ENCODE measurements around the gene GRIK4.

GRIK4 gene

GRCh38 chr11:120540744-120541465 is 29.4 kb downstream of the GRIK4 start:
- ChIA-PET POLR2A (no interaction called here), CTCF (interaction anchor here (1.1 to 1.9 kb wide), 4 partner anchors 27 to 571 kb away, joined by 3 to 6 read pairs (median 6); partner anchors contain the start of gene GRIK4)
- H3K4me3 ChIP-seq (ENCODE audit: low read depth, low read length): no peak overlapping the region
- DNase-seq (ENCODE audit: low read depth, low spot score): no peak
- TF ChIP-seq, protein P1, sequence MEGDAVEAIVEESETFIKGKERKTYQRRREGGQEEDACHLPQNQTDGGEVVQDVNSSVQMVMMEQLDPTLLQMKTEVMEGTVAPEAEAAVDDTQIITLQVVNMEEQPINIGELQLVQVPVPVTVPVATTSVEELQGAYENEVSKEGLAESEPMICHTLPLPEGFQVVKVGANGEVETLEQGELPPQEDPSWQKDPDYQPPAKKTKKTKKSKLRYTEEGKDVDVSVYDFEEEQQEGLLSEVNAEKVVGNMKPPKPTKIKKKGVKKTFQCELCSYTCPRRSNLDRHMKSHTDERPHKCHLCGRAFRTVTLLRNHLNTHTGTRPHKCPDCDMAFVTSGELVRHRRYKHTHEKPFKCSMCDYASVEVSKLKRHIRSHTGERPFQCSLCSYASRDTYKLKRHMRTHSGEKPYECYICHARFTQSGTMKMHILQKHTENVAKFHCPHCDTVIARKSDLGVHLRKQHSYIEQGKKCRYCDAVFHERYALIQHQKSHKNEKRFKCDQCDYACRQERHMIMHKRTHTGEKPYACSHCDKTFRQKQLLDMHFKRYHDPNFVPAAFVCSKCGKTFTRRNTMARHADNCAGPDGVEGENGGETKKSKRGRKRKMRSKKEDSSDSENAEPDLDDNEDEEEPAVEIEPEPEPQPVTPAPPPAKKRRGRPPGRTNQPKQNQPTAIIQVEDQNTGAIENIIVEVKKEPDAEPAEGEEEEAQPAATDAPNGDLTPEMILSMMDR (IDR thresholded peaks at IDR 0.05; ENCODE audit: insufficient read depth, low read length, missing control alignments): no peak

- CTCF ChIA-PET: interaction anchor here (1.2 kb wide), 1 partner anchor 11 kb away, joined by 3 read pairs; no protein-coding TSS in a partner anchor
- H3K4me3 ChIP-seq (ENCODE audit: low read depth, low read length): no peak overlapping the region
- TF ChIP-seq, protein P1 (IDR thresholded peaks at IDR 0.05; ENCODE audit: insufficient read depth, low read length, missing control alignments): no peak
- POLR2A ChIA-PET: no interaction called here
- no peak for DNase-seq (ENCODE audit: low read depth, low spot score)
Observed at GRCh38 chr11:120543521-120544215, 32.1 kb downstream of the GRIK4 start.

DNA sequence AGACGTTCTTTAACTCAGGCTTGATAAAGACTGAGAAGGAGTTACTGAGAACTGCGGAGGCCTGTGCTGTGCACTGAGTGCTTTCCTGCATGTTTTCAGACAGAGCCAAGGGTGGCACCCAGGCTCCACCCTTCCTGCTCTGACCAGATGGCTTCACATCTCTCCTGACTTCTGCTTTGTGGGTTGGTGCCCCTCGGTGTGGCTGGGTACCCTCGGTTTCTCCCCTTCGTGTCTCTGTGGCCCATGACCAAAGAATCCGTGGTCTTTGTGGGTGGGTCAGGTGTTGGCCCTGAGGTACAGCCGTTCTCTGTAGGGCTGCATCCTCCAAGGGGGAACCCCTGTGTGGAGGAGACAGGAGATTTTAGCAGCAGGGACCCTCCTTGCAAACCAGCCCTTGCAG is 34.3 kb downstream of the GRIK4 start:
- H3K4me3 ChIP-seq (ENCODE audit: low read depth, low read length): no peak overlapping the region
- no peak for DNase-seq (ENCODE audit: low read depth, low spot score)
- TF ChIP-seq, protein P1 (IDR thresholded peaks at IDR 0.05; ENCODE audit: insufficient read depth, low read length, missing control alignments): no peak
- ChIA-PET CTCF (interaction anchor here (2.0 kb wide), 1 partner anchor 35 kb away, joined by 10 read pairs; the partner anchor contains the start of gene GRIK4), POLR2A (no interaction called here)

- DNase-seq (ENCODE audit: low read depth, low spot score): peak; percentile 90
- CTCF ChIA-PET: interaction anchor here (0.7 to 2.0 kb wide), 6 partner anchors 15 to 246 kb away, joined by 3 to 10 read pairs (median 4); partner anchors contain the start of gene GRIK4
- POLR2A ChIA-PET: interaction anchor here (0.5 kb wide), 1 partner anchor 348 kb away, joined by 3 read pairs; no protein-coding TSS in a partner anchor
- H3K4me3 ChIP-seq (ENCODE audit: low read depth, low read length): no peak overlapping the region
- TF ChIP-seq, protein P1 (IDR thresholded peaks at IDR 0.05; ENCODE audit: insufficient read depth, low read length, missing control alignments): no peak
Observed at GRCh38 chr11:120546312-120547205, 35.0 kb downstream of the GRIK4 start.

DNA sequence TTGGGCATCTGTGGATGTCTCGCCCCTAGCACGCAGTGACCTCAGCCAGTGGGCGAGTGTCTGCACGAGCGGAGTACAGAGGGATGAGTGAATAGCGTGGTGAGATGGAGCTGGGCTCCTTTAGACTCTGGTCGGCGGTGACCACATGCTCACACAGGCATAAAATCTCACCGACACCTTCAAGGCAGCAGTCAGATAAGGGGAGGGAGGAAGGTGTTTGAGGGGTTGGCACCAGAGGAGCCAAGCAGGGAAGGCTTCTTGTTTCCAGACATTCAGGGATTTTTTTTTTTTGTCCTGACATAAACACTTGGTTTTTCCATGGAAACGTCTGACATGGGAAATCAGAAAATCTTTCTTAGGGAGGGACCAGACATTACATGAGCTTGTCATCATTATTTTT is 35.8 kb downstream of the GRIK4 start:
- ChIA-PET CTCF (interaction anchor here (0.7 to 2.0 kb wide), 5 partner anchors 18 to 247 kb away, joined by 3 to 10 read pairs (median 4); partner anchors contain the start of gene GRIK4), POLR2A (no interaction called here)
- TF ChIP-seq, protein P1 (IDR thresholded peaks at IDR 0.05; ENCODE audit: insufficient read depth, low read length, missing control alignments): no peak
- DNase-seq (ENCODE audit: low read depth, low spot score): no peak
- H3K4me3 ChIP-seq (ENCODE audit: low read depth, low read length): no peak overlapping the region

Measured in AG04449 (cell line).